ENCODE measurements around the gene HAPLN2. TPM values are rescaled to one million over a fixed set of nuclear protein-coding genes. Genes with fewer than 3 reads are reported as not detected.

Gene HAPLN2
- total RNA-seq, 1 experiment from 2014 or later = 1.2 TPM

DNA sequence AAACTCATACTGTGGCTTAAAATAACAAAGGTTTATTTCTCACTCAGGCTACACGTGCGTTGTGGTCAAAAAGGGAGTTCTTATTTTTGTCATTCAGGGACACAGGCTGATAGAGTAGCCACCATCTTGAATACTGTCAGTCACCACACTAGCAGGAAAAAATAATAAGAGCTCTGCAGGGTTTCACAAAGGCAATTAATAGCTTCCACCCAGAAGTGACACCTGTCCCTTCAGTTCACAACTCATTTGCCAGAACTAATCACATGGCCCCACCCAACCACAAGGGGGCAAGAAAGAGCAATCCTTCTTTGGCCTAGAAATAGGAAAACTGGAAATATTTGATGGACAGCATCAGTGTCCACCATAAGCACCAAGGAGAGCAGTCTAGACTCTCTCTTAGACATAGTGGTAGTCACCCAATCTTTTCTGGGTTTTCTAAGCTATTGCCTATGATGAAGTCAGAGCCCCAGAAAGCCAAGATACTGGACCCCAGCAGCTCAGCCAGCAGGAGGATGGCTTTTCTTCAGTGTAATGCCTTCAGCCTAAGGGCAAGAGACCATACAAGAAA lies 8.2 kb downstream of the HAPLN2 start:
- Mint-ChIP-seq H3K9me3 (no peaks in the 10 kb centered on the region), H3K4me1 (peaks cover 9% of the 10 kb centered on the region), H3K27ac (no peak overlapping the region), H3K36me3 (no peaks in the 10 kb centered on the region), H3K27me3 (ENCODE audit: low read depth) (peaks cover 69% of the 10 kb centered on the region), H3K4me3 (no peak overlapping the region)
- DNase-seq (ENCODE audit: low spot score) (peak; percentile 60), ATAC-seq (no peak)
- TF ChIP-seq ZBTB21 (CRISPR knock-in tag; IDR thresholded peaks at IDR 0.05; ENCODE audit: borderline replicate concordance) (no peak), TCF7 (CRISPR knock-in tag; IDR thresholded peaks at IDR 0.05; ENCODE audit: low read depth) (no peak), ATF1 (CRISPR knock-in tag; IDR thresholded peaks at IDR 0.05) (no peak), STAT6 (CRISPR knock-in tag; conservative IDR thresholded peaks at IDR 0.05; ENCODE audit: low read depth) (no peak), JAZF1 (CRISPR knock-in tag; IDR thresholded peaks at IDR 0.05) (no peak), AFF4 (CRISPR knock-in tag; IDR thresholded peaks at IDR 0.05; ENCODE audit: borderline replicate concordance) (no peak), TP53 (CRISPR knock-in tag; IDR thresholded peaks at IDR 0.05) (no peak), CBFB (CRISPR knock-in tag; IDR thresholded peaks at IDR 0.05; ENCODE audit: low read depth) (no peak), ZNF138 (CRISPR knock-in tag; conservative IDR thresholded peaks at IDR 0.05) (no peak), ZNF671 (CRISPR knock-in tag; IDR thresholded peaks at IDR 0.05) (no peak), USF1 (CRISPR knock-in tag; IDR thresholded peaks at IDR 0.05) (peak; percentile 56), ELF4 (CRISPR knock-in tag; IDR thresholded peaks at IDR 0.05; ENCODE audit: low read depth) (no peak), MXD4 (CRISPR knock-in tag; IDR thresholded peaks at IDR 0.05; ENCODE audit: borderline replicate concordance) (no peak), ZBTB43 (CRISPR knock-in tag; IDR thresholded peaks at IDR 0.05) (no peak), NFE2L1 (CRISPR knock-in tag; IDR thresholded peaks at IDR 0.05) (no peak)
- TF ChIP-seq, protein P1, sequence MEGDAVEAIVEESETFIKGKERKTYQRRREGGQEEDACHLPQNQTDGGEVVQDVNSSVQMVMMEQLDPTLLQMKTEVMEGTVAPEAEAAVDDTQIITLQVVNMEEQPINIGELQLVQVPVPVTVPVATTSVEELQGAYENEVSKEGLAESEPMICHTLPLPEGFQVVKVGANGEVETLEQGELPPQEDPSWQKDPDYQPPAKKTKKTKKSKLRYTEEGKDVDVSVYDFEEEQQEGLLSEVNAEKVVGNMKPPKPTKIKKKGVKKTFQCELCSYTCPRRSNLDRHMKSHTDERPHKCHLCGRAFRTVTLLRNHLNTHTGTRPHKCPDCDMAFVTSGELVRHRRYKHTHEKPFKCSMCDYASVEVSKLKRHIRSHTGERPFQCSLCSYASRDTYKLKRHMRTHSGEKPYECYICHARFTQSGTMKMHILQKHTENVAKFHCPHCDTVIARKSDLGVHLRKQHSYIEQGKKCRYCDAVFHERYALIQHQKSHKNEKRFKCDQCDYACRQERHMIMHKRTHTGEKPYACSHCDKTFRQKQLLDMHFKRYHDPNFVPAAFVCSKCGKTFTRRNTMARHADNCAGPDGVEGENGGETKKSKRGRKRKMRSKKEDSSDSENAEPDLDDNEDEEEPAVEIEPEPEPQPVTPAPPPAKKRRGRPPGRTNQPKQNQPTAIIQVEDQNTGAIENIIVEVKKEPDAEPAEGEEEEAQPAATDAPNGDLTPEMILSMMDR (IDR thresholded peaks at IDR 0.05) = peak; percentile 70
- TF ChIP-seq, protein P2, sequence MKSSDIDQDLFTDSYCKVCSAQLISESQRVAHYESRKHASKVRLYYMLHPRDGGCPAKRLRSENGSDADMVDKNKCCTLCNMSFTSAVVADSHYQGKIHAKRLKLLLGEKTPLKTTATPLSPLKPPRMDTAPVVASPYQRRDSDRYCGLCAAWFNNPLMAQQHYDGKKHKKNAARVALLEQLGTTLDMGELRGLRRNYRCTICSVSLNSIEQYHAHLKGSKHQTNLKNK (CRISPR knock-in tag; IDR thresholded peaks at IDR 0.05) = no peak
- TF ChIP-seq, protein P3, sequence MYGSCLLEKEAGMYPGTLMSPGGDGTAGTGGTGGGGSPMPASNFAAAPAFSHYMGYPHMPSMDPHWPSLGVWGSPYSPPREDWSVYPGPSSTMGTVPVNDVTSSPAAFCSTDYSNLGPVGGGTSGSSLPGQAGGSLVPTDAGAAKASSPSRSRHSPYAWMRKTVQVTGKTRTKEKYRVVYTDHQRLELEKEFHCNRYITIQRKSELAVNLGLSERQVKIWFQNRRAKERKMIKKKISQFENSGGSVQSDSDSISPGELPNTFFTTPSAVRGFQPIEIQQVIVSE (CRISPR knock-in tag; IDR thresholded peaks at IDR 0.05; ENCODE audit: borderline replicate concordance) = no peak
- POLR2A ChIA-PET = interaction anchor here (0.5 to 1.1 kb wide), 3 partner anchors 10 to 1410 kb away, joined by 3 to 6 read pairs (median 4); no protein-coding TSS in a partner anchor
- CTCF ChIA-PET = interaction anchor here (0.6 to 13.2 kb wide), 48 partner anchors 7 to 300 kb away, joined by 3 to 365 read pairs (median 5); partner anchors contain the start of genes BCAN, CRABP2, HAPLN2 and IQGAP3
